GM18520 (cell line): ENCODE measurements around the gene SLCO4A1.

Experiments
- ATAC-seq: cut with Tn5 transposase; IDR thresholded peaks from one replicate; pipeline ENCODE4 v1.9.1; 2021; ENCODE audit not compliant: unreplicated experiment

The SLCO4A1 gene

GRCh38 chr20:62663145-62664018 lies 21.1 kb downstream of the SLCO4A1 start:
- no peak for ATAC-seq

- no peak for ATAC-seq
Observed at GRCh38 chr20:62664019-62664971, 22.0 kb downstream of the SLCO4A1 start.

DNA sequence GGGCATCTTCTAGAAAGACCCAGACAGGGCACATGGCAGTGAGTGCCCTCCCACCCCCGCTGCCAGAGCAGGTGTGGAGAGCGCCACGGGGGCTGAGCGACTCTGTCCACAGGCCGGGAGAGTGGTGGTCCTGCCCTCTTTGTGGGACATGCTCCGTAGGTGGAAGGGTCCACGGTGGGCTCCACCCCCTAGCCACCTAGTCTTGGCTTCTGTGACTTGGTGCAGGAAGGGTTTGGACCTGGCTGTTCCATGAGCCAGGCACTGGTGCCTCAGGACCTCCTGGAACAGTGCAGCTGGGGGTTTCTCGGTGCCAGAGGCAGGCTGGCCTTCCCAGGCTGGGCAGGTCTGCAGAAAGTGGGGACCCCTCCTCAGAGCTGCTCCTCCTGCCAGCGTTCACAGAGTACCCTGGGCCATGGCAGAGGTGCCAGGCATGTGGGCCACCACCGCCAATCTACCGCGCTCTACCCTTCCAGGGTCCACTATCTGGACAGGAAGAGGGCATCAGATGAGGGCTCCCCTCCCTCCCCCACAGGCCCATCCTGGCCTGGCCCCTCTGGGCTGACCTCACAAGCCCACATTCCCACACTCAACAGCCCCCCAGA lies 23.0 kb downstream of the SLCO4A1 start:
- no peak for ATAC-seq

GRCh38 chr20:62665826-62666735 lies 23.8 kb downstream of the SLCO4A1 start:
- ATAC-seq, result no peak

DNA sequence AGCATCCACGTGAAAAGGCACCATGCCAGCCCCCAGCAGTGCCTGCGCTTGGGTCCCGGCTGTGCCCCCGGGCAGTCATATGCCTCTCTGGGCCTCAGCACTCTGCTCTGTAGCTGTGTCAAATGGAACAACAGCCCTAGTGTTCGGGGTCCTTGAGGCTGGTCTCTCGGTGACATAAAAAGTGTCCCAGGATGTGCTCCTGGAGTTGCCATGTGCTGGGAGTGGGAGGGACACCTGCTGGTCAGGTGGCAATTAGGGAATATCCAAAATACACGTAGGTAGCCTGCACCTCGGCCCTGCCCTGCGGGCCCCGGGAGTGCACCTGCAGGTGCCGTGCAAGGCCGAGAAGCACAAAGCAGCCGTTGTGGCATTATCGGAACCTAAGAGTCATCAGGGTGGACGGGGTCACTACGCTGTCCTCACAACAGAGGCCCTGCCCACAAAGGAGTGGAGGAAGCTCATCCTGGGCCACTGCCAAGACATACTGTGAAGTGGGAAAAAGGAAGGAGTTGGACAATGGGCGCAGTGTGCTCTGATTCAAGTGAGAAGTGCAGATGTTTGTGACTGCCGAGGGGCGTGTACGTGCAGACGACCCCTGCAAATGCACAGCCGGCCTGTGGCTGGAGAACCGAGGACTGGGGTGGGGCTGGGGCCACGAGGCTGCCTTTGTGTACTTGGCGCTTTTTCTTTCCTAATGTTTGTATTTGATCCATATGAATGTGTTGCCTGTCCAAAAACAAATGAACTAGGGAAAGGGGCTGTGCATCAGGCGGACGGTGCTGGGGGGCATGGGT lies 24.6 kb downstream of the SLCO4A1 start:
- ATAC-seq, result no peak

GRCh38 chr20:62667530-62668440 lies 25.5 kb downstream of the SLCO4A1 start:
- no peak for ATAC-seq

GRCh38 chr20:62668441-62669027 lies 26.2 kb downstream of the SLCO4A1 start:
- ATAC-seq, result no peak

GRCh38 chr20:62669249-62669648 lies 26.9 kb downstream of the SLCO4A1 start:
- no peak for ATAC-seq

DNA sequence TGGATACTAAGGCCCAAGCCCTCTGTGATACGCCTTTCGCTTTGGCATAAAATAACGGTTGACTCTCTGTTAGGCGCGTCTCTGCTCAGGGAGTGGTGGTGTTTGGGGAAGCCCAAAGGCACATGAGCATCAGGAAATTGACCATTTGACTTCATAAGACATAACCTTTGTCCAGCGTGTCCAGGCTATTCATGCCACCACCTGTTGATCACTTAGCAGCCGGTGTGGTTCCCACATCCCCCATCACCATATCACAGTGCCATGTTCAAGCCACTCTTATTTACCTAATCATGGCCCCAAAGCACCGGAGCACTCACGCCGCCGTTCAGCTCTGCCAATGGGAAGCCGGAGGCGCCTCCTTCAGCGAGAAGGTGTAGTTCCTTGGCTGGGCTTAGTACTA lies 27.9 kb downstream of the SLCO4A1 start:
- ATAC-seq, result no peak

- no peak for ATAC-seq
Observed at GRCh38 chr20:62670998-62671397, 28.7 kb downstream of the SLCO4A1 start.

DNA sequence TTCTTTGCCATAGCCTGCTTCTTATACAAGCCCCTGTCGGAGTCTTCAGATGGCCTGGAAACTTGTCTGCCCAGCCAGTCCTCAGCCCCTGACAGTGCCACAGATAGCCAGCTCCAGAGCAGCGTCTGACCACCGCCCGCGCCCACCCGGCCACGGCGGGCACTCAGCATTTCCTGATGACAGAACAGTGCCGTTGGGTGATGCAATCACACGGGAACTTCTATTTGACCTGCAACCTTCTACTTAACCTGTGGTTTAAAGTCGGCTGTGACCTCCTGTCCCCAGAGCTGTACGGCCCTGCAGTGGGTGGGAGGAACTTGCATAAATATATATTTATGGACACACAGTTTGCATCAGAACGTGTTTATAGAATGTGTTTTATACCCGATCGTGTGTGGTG lies 29.5 kb downstream of the SLCO4A1 start:
- ATAC-seq, result no peak

DNA sequence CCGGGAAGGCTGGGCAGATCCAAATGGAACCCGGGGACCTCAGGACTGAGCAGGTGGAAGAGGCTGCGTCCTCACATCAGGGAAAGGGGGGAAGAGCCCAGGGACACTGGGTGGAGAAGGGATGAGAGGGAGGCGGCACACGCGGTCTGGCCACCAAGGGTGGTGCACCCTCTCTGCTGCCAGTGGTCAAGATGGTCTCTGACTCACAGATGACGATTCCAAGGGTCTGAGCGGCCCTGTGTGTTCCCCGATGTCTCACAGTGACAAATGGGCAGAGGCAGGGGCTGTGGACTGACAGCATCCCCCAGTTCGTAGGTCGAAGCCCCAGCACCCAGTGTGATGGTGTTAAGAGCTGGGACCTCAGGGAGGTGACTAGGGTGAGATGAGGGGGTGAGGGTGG lies 32.1 kb downstream of the SLCO4A1 start:
- no peak for ATAC-seq

- no peak for ATAC-seq
Observed at GRCh38 chr20:62675156-62675876, 33.0 kb downstream of the SLCO4A1 start.

DNA sequence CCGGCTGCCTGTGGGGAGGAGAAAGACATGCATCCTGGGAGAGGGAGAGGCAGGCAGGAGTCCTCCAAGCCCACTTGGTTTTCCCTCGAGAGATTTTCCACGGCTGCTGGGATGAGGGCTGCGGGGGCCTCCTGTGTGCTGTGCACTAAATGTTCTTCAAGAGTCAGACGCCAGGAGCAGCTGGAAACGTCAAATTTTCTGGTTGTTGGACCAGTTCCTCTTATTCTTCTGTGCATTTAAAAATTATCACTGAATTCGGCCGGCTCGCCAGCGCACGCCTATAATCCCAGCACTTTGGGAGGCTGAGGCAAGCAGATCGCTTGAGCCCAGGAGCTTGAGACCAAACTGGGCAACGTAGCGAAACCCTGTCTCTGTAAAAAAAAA lies 33.6 kb downstream of the SLCO4A1 start:
- ATAC-seq, result no peak

DNA sequence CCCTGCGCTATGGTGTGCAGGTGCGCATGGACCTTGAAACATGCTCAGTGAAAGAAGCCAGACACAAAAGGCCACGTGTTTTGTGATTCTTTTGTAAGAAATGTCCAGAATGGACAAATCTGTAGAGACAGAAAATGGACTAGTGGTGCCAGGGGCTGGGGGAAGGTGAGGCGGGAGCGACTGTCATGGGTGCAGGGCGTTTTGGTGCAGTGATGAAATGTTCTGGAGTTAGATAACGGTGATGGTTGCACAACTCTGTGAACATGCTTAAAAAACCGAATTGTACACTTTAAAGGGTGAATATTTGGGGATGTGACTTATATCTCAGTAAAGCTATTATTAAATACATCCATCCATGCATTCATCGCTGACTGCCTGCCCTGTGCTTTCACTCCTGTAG lies 34.7 kb downstream of the SLCO4A1 start:
- no peak for ATAC-seq

- ATAC-seq, result no peak
Observed at GRCh38 chr20:62677678-62678077, 35.4 kb downstream of the SLCO4A1 start.

GRCh38 chr20:62678553-62678952 lies 36.2 kb downstream of the SLCO4A1 start:
- no peak for ATAC-seq
